Measurements from ENCODE around the gene SLC22A5.

SLC22A5 gene

GRCh38 chr5:132369474-132370180 is at the start of gene SLC22A5:
Gene SLC22A5 (plus strand): TSS chr5:132369710. CDS start chr5:132369973, 263 bp downstream.
- DNase-seq (ENCODE audit: low spot score), result peak; percentile 37

DNA sequence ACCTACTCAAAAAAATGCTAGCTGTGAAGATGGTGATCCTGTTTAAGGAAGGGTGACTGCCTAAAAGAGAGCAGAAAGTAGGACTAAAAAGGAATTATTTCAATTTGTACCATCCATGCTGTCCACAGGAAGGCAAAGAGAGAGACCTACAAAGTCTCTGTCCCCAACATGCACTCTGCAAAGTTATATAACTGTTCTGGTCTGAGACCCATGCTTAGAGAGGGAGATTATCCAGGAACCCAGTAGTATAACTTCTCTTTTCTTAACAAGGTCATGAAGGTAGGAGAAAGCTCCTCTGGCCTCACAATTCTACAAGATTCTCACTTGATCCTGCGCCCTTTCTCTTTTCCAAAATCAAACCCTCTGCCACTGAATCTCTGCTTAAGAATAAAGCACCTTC is 49.5 kb upstream of the SLC22A5 start:
- DNase-seq (ENCODE audit: low spot score), result no peak

DNA sequence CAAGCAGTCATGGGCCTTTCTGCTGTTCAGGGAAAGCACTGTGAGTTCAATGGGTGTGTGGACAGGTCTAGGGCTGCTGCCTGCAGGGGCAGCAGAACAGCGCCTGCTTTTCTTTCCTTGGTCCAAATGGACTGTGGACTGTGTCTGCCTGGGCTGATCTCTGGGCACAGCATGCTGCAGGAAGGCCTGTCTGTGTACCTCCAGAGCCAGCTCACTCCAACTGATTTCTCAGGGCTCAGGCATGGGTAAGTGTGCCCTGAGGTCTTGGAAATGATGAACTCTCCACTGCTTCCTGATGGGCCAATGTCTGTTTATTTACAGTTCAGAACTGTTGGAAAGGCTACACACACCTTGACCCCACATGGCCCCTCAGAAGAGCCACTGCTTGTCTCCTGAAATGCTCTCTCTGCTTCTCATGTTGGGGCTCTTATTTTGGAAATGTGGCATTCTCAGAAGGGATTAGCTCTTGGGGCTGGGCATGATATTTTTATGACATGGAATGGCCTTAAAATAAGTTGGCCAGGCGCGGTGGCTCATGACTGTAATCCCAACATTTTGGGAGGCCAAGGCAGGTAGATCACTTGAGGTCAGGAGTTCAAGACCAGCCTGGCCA is 48.3 kb upstream of the SLC22A5 start:
- no peak for DNase-seq (ENCODE audit: low spot score)

GRCh38 chr5:132322266-132322665 is 47.2 kb upstream of the SLC22A5 start:
- DNase-seq (ENCODE audit: low spot score), result no peak

- DNase-seq (ENCODE audit: low spot score), result no peak
These were observed 46.3 kb upstream of the SLC22A5 start for GRCh38 chr5:132323202-132323601.

DNA sequence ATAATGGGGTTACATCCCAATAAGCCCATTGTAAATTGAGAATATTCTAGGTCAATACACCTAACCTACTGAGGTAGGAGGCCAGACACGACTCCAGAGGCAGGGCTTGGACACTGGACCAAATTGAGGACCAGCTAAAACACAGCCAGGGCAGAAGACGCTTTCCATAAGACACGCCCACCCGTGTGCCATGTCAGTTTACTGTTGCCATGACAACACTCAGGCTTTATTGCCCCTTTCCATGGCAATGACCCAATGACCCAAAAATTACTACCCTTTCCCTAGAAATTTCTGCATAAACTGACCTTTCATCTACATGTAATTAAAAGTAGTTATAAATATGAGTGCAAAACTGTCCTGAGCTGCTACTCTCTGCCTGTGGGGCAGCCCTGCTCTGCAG is 43.8 kb upstream of the SLC22A5 start:
- DNase-seq (ENCODE audit: low spot score), result no peak

DNA sequence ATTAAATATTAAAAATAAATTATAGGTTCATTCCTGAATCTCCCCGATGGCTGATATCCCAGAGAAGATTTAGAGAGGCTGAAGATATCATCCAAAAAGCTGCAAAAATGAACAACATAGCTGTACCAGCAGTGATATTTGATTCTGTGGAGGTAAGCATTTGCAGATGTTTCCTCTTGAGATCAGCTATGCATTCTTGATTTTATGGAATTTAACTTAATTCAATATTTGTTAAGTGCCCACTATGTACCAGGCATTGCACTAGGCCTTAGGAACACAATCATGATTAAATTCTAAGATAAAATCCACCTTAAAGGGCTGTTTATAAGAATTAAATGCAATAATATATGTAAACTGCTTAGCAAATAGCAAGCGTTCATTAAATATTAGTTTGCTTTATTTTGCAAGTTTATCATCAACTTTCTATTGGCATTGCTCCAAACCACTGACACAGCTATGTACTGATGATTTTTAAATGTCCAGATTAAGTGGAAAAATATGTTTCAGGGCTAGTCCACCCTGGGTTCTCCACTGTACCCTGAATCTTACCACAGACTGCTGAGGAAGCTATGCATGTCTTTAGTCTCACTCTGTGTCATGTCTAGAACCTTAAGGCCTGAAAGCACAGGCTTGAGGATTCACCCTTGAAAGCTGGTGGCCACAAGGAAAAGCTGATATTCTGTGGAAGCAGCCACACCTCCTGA is 42.1 kb upstream of the SLC22A5 start:
- DNase-seq (ENCODE audit: low spot score), result no peak

DNA sequence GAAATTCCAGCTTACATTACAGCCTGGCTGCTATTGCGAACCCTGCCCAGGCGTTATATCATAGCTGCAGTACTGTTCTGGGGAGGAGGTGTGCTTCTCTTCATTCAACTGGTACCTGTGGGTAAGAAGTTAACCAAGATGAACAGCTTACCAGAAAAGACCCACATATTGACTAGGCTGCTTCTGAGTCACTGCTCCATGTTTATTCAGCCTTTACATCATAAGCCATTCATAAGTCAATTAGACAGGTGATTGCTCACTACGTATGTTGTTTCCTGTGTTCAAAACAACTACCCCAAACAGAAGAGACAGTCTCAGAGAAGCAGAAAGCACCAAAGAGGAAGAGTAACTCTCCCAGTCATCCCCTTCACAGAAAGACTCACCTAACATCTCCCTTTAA is 34.7 kb upstream of the SLC22A5 start:
- DNase-seq (ENCODE audit: low spot score), result no peak

GRCh38 chr5:132335402-132335801 is 34.1 kb upstream of the SLC22A5 start:
- no peak for DNase-seq (ENCODE audit: low spot score)

- DNase-seq (ENCODE audit: low spot score), result no peak
These were observed 30.0 kb upstream of the SLC22A5 start for GRCh38 chr5:132339502-132339901.

- no peak for DNase-seq (ENCODE audit: low spot score)
These were observed 27.0 kb upstream of the SLC22A5 start for GRCh38 chr5:132342291-132343180.

DNA sequence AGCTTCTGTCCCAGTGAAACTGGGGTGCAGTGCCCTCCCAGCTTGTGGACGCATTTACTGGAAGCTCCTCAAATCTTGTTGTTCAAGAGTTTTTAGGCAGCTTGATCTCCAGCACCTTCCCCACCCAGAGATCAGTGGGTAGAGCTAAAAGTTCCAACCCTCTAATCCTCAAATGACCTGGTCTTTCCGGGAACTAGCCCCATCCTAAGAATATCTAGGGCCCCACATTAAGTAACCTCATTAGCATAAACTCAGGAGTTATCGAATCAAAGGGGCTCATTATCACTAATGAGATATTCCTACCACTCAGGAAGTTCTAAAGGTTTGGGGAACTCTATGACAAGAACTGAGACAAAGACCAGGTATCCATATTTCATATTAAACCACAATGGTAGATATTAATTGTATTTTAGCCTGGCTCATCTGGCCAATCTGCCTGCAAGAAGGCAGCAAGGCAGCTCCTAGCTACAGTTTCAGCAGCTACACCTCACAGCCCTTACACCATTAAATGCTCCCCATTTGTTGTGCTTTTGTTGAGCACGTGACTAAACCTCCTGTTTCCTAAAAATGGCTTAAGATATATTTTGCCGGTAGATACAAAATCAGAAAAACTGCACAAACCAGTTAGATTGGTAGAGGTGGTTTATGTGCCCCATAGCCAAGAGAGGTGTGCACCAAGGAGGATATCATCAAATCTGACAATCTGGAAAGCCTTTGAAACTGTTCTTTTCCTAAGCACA is 24.6 kb upstream of the SLC22A5 start:
- DNase-seq (ENCODE audit: low spot score), result no peak

DNA sequence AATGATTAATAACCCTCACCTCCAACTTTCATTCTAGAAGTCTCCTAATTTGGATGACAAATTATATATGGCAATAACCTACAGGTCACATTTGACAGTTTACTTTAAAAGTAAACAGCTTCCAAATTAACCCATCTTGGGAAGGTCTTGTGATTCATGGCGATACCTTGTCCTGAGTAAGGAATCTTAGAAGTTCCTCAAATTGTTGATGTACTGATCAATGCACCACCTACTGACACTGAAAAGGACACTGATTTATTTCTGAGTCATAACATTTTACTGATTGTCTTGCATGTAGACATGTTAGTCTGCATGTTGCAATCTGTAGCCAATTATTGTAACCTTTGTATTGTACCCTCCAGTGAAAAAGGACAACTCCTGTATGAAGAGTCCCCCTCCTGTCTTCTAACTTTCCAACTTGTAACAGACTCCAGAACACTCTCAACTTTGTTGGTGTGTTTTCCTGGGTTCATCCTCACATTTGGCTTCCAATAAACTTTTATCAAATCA is 16.0 kb upstream of the SLC22A5 start:
- DNase-seq (ENCODE audit: low spot score), result no peak

DNA sequence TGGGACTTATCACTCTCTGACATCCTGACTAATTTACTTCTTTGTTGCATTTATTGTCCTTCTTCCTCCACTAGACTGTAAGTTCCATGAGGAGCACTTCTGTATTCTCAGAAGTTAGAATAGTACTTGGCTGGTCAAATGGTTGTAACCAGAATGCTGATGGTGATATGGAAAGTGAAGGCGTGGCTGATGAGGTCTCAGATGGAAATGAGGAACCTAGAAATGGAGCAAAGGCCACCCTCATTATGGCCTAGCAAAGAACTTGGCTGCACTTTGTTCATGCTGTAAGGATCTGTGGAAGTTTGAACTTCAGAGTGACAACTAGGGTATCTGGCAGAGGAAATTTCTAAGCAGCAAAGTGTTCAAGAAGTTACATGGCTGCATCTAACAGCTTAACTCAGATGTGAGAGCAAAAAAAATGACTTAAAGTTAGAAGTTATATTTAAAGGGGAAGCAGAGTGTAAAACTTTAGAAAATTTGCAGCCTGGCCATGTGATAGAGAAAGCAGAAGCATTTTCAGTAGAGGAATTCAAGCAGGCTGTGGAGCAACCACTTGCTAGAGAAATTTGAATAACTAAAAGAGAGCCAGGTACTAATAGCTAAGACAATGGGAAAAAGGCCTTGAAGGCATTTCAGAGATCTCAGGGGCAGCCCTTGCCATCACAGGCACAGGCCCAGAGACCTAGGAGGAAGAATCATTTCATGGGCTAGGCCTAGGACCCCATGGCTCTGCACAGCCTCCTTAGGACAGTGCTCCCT is 14.9 kb upstream of the SLC22A5 start:
- no peak for DNase-seq (ENCODE audit: low spot score)

GRCh38 chr5:132355140-132355765 is 14.3 kb upstream of the SLC22A5 start:
- DNase-seq (ENCODE audit: low spot score), result no peak

DNA sequence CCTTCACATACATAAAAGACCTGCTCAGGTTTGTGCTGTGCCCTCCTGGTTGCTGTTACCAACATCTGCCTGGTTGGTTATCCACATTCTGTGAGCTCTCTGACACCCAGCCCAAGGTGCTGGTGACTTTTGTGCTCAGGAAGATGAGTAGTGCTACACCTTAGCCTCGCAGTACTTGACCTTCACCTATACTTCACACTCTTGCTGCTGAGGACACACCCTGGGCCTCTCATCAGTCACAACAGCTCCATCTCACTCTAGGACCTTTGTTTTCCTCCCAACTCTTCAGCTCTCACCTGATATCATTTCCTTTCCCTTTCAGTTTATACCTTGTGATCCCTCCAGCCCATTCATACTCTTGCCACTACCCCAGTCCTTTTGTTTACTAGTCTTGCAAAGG is 10.7 kb upstream of the SLC22A5 start:
- DNase-seq (ENCODE audit: low spot score), result no peak

GRCh38 chr5:132362086-132362485 is 7.4 kb upstream of the SLC22A5 start:
- no peak for DNase-seq (ENCODE audit: low spot score)

DNA sequence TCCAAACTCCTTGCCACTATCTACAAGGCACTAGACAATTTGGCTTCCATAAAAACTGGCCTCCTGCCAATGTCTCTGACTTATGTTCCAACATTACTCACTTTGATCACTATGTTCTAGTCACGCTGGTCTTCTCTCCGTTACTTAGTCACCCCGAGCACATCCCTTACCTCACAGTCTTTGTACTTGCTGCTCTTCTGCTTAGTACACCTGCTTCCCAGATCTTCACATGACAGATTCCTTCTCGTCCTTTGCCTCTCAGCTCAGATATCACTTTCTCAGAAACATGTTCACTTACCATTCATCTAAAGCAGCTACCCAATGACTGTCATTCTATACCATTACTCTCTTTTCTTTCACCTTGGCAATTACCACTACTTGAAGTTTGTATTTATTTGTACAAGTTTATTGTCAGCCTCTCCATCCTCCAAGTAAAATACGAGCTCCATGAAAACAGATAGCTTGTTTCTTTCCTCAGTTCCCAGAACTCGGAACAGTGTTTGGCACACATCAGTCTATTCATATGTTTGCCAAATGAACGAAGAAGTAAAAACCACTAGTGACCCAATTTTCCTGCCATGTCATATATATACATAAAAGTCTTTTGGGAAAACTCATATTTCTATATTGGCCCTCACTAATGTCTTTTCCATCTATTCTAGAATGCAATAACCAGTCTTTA is 5.9 kb upstream of the SLC22A5 start:
- DNase-seq (ENCODE audit: low spot score), result no peak

DNA sequence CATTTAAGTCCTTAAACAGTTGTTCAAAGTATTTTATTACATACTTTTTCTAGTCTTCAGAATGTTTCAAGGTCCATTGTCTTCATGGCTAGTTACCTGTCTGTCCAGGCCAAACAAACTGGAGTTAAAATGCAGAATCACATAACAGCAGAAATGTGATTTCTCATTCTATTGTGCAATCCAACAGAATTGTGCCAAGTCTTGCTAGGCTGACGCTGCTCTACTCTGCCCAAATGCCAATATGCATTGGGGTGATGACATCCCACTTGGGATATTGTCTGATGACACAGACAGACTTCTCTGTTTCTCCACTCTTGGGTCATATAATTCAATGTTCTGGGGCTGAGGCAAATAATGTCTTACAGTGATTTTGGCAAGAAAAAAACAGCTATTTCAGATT is 5.2 kb upstream of the SLC22A5 start:
- DNase-seq (ENCODE audit: low spot score), result peak; percentile 42

- no peak for DNase-seq (ENCODE audit: low spot score)
These were observed 4.3 kb upstream of the SLC22A5 start for GRCh38 chr5:132365213-132365612.

Measured in globus pallidus (tissue), 1 donor.